ENCODE data around the gene C11orf68. TPM values are rescaled to one million over a fixed set of nuclear protein-coding genes. Genes with fewer than 3 reads are reported as not detected.

The C11orf68 gene
- total and polyA plus RNA-seq, 9 of the 15 experiments (the other 6 are each of a cell fraction or from before 2014, with no cell fraction given): 3.6 to 35.9 (median 12.8) TPM

- TF ChIP-seq NRF1 (conservative IDR thresholded peaks at IDR 0.05 in 1 of 2, IDR thresholded peaks at IDR 0.05 in 1 of 2) (no peak), ETV6 (IDR thresholded peaks at IDR 0.05; ENCODE audit: borderline replicate concordance in 1 of 2, low read depth in 2 of 2, low read length in 1 of 2) (no peak), ETV6 (CRISPR knock-in tag; IDR thresholded peaks at IDR 0.05; ENCODE audit: borderline replicate concordance) (no peak), BRD4 (IDR thresholded peaks at IDR 0.05) (no peak), SRSF3 (IDR thresholded peaks at IDR 0.05; ENCODE audit: insufficient read depth, low read length) (no peak), PCBP1 (IDR thresholded peaks at IDR 0.05; ENCODE audit: low read depth, low read length, poor library complexity, severe bottlenecking) (no peak), HEY1 (CRISPR knock-in tag; IDR thresholded peaks at IDR 0.05; ENCODE audit: borderline replicate concordance) (no peak), FOXM1 (IDR thresholded peaks at IDR 0.05; ENCODE audit: low read depth) (peak; percentile 58; the same call in 1 of the 2 replicates), FOXM1 (CRISPR knock-in tag; IDR thresholded peaks at IDR 0.05; ENCODE audit: low read depth) (no peak), NCOR1 (IDR thresholded peaks at IDR 0.05) (peak; percentile 86), PREB (CRISPR knock-in tag; IDR thresholded peaks at IDR 0.05) (no peak), ZNF143 (CRISPR knock-in tag; IDR thresholded peaks at IDR 0.05) (no peak), STAG1 (CRISPR knock-in tag; IDR thresholded peaks at IDR 0.05; ENCODE audit: borderline replicate concordance) (no peak), CHD2 (IDR thresholded peaks at IDR 0.05; ENCODE audit: low read depth, low read length) (no peak), POLR2AphosphoS5 (IDR thresholded peaks at IDR 0.05; ENCODE audit: control insufficient read depth, insufficient read depth, low read depth, low read length) (peak; percentile 82; the same call in 1 of the 2 replicates), CBFA2T3 (IDR thresholded peaks at IDR 0.05) (peak; percentile 95), RBM17 (IDR thresholded peaks at IDR 0.05; ENCODE audit: borderline replicate concordance, low read depth, low read length) (no peak), XRCC5 (IDR thresholded peaks at IDR 0.05; ENCODE audit: low read depth, low read length) (no peak), HNRNPL (IDR thresholded peaks at IDR 0.05; ENCODE audit: low read depth, low read length) (no peak), ZNF699 (CRISPR knock-in tag; IDR thresholded peaks at IDR 0.05; ENCODE audit: insufficient replicate concordance) (no peak), ATF7 (IDR thresholded peaks at IDR 0.05) (no peak), NBN (IDR thresholded peaks at IDR 0.05; ENCODE audit: low read depth) (no peak), SMARCE1 (IDR thresholded peaks at IDR 0.05) (0 out of 2 replicates have a peak, but pooled peaks have one; percentile 11), ZNF217 (CRISPR knock-in tag; IDR thresholded peaks at IDR 0.05) (no peak), CBX5 (IDR thresholded peaks at IDR 0.05; ENCODE audit: borderline replicate concordance, low read depth) (no peak), HDAC8 (tag; IDR thresholded peaks at IDR 0.05) (no peak), HSF4 (CRISPR knock-in tag; IDR thresholded peaks at IDR 0.05; ENCODE audit: borderline replicate concordance) (no peak)
Measured at GRCh38 chr11:65934014-65934413, 15.2 kb upstream of the C11orf68 start (continued).
